ENCODE results near the gene MUC12.
A peak's percentile ranks its signal among the peaks of the same experiment; 100 is the strongest.

Gene MUC12

GRCh38 chr7:100946111-100946510 lies 23.3 kb upstream of the MUC12 start:
- Histone ChIP-seq H3K9ac (ENCODE audit: low read depth, low read length) (no peak overlapping the region), H3K27ac (ENCODE audit: low read depth, low read length) (no peak overlapping the region), H3K27me3 (ENCODE audit: control insufficient read depth, insufficient read depth, low read length) (no peaks in the 10 kb centered on the region), H3K36me3 (ENCODE audit: control insufficient read depth, insufficient read depth, low read length) (no peaks in the 10 kb centered on the region), H3K9me3 (ENCODE audit: control insufficient read depth, insufficient read depth, low read length) (no peaks in the 10 kb centered on the region), H3K4me3 (ENCODE audit: low read depth, low read length) (no peak overlapping the region), H3K4me1 (ENCODE audit: control insufficient read depth, insufficient read depth, low read length) (peaks cover 36% of the 10 kb centered on the region)

DNA sequence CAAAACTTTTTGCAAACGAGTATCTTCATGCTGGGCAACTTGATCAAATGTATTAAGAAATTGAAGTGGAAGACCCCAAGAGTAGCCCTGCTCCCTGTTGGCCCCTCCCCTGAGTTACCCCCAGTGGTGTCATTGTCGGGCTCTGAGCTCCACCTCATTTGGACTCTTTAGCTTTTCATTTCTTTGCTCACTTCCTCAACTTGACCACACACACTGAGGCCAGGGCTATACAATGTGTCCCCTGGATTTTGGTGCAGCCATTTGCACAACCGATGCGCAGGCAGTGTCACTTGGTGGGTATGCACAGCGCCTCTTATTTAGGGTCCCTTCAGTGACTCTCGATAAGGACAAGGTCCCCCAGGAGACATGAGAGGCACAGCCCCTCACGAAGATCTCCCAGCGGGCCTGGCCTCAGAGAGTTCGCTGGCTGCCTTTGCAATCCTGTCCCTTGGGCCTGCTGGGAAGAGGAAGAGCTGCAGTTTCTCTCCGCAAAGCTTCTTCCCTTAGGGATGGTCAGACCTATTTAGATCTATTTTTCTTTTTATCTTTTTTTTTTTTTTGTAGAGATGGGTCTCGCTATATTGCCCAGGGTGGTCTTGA lies 22.5 kb upstream of the MUC12 start:
- no peak overlapping the region for H3K9ac ChIP-seq (ENCODE audit: low read depth, low read length)
- H3K9me3 ChIP-seq (ENCODE audit: control insufficient read depth, insufficient read depth, low read length) = no peaks in the 10 kb centered on the region
- no peak overlapping the region for H3K27ac ChIP-seq (ENCODE audit: low read depth, low read length)
- no peaks in the 10 kb centered on the region for H3K36me3 ChIP-seq (ENCODE audit: control insufficient read depth, insufficient read depth, low read length)
- H3K4me1 ChIP-seq (ENCODE audit: control insufficient read depth, insufficient read depth, low read length) = peaks cover 42% of the 10 kb centered on the region
- H3K4me3 ChIP-seq (ENCODE audit: low read depth, low read length) = no peak overlapping the region
- no peaks in the 10 kb centered on the region for H3K27me3 ChIP-seq (ENCODE audit: control insufficient read depth, insufficient read depth, low read length)

GRCh38 chr7:100947792-100948191 lies 21.6 kb upstream of the MUC12 start:
- Histone ChIP-seq H3K9ac (ENCODE audit: low read depth, low read length) (no peak overlapping the region), H3K27me3 (ENCODE audit: control insufficient read depth, insufficient read depth, low read length) (no peaks in the 10 kb centered on the region), H3K4me3 (ENCODE audit: low read depth, low read length) (no peak overlapping the region), H3K27ac (ENCODE audit: low read depth, low read length) (no peak overlapping the region), H3K4me1 (ENCODE audit: control insufficient read depth, insufficient read depth, low read length) (peaks cover 36% of the 10 kb centered on the region), H3K36me3 (ENCODE audit: control insufficient read depth, insufficient read depth, low read length) (no peaks in the 10 kb centered on the region), H3K9me3 (ENCODE audit: control insufficient read depth, insufficient read depth, low read length) (no peaks in the 10 kb centered on the region)

- peaks cover 31% of the 10 kb centered on the region for H3K4me1 ChIP-seq (ENCODE audit: control insufficient read depth, insufficient read depth, low read length)
- H3K4me3 ChIP-seq (ENCODE audit: low read depth, low read length) = peak within 1 kb of the TSS; percentile 25; the same call in 1 of the 2 replicates
- no peak within 1 kb of the TSS for H3K9ac ChIP-seq (ENCODE audit: low read depth, low read length)
- H3K27me3 ChIP-seq (ENCODE audit: control insufficient read depth, insufficient read depth, low read length) = no peaks in the 10 kb centered on the region
- no peaks in the 10 kb centered on the region for H3K9me3 ChIP-seq (ENCODE audit: control insufficient read depth, insufficient read depth, low read length)
- H3K36me3 ChIP-seq (ENCODE audit: control insufficient read depth, insufficient read depth, low read length) = no peaks in the 10 kb centered on the region
- H3K27ac ChIP-seq (ENCODE audit: low read depth, low read length) = no peak within 1 kb of the TSS
These were observed 20.0 kb upstream of the MUC12 start, which contains the start of gene MUC3A for GRCh38 chr7:100949227-100949932. TSS of gene MUC3A (plus strand) at chr7:100949534. CDS start at chr7:100949625, 91 bp downstream.

- no peak overlapping the region for H3K4me3 ChIP-seq (ENCODE audit: low read depth, low read length)
- no peak overlapping the region for H3K9ac ChIP-seq (ENCODE audit: low read depth, low read length)
- no peaks in the 10 kb centered on the region for H3K9me3 ChIP-seq (ENCODE audit: control insufficient read depth, insufficient read depth, low read length)
- no peak overlapping the region for H3K27ac ChIP-seq (ENCODE audit: low read depth, low read length)
- peaks cover 31% of the 10 kb centered on the region for H3K4me1 ChIP-seq (ENCODE audit: control insufficient read depth, insufficient read depth, low read length)
- H3K36me3 ChIP-seq (ENCODE audit: control insufficient read depth, insufficient read depth, low read length) = no peaks in the 10 kb centered on the region
- H3K27me3 ChIP-seq (ENCODE audit: control insufficient read depth, insufficient read depth, low read length) = no peaks in the 10 kb centered on the region
These were observed 19.4 kb upstream of the MUC12 start for GRCh38 chr7:100949933-100950443.

GRCh38 chr7:100951172-100951571 lies 18.2 kb upstream of the MUC12 start:
- Histone ChIP-seq H3K4me1 (ENCODE audit: control insufficient read depth, insufficient read depth, low read length) (peaks cover 31% of the 10 kb centered on the region), H3K36me3 (ENCODE audit: control insufficient read depth, insufficient read depth, low read length) (no peaks in the 10 kb centered on the region), H3K27me3 (ENCODE audit: control insufficient read depth, insufficient read depth, low read length) (no peaks in the 10 kb centered on the region), H3K27ac (ENCODE audit: low read depth, low read length) (peak overlapping the region; percentile 3), H3K4me3 (ENCODE audit: low read depth, low read length) (no peak overlapping the region), H3K9me3 (ENCODE audit: control insufficient read depth, insufficient read depth, low read length) (no peaks in the 10 kb centered on the region), H3K9ac (ENCODE audit: low read depth, low read length) (no peak overlapping the region)

- no peak overlapping the region for H3K27ac ChIP-seq (ENCODE audit: low read depth, low read length)
- no peak overlapping the region for H3K4me3 ChIP-seq (ENCODE audit: low read depth, low read length)
- H3K9ac ChIP-seq (ENCODE audit: low read depth, low read length) = no peak overlapping the region
- no peaks in the 10 kb centered on the region for H3K27me3 ChIP-seq (ENCODE audit: control insufficient read depth, insufficient read depth, low read length)
- no peaks in the 10 kb centered on the region for H3K36me3 ChIP-seq (ENCODE audit: control insufficient read depth, insufficient read depth, low read length)
- no peaks in the 10 kb centered on the region for H3K9me3 ChIP-seq (ENCODE audit: control insufficient read depth, insufficient read depth, low read length)
- peaks cover 29% of the 10 kb centered on the region for H3K4me1 ChIP-seq (ENCODE audit: control insufficient read depth, insufficient read depth, low read length)
These were observed 17.3 kb upstream of the MUC12 start for GRCh38 chr7:100951888-100952560.

GRCh38 chr7:100952641-100953040 lies 16.7 kb upstream of the MUC12 start:
- Histone ChIP-seq H3K4me1 (ENCODE audit: control insufficient read depth, insufficient read depth, low read length) (peaks cover 29% of the 10 kb centered on the region), H3K27me3 (ENCODE audit: control insufficient read depth, insufficient read depth, low read length) (no peaks in the 10 kb centered on the region)

GRCh38 chr7:100957832-100958421 lies 11.4 kb upstream of the MUC12 start:
- no peak overlapping the region for H3K27ac ChIP-seq (ENCODE audit: low read depth, low read length)
- H3K4me1 ChIP-seq (ENCODE audit: control insufficient read depth, insufficient read depth, low read length) = no peaks in the 10 kb centered on the region
- no peaks in the 10 kb centered on the region for H3K36me3 ChIP-seq (ENCODE audit: control insufficient read depth, insufficient read depth, low read length)
- H3K4me3 ChIP-seq (ENCODE audit: low read depth, low read length) = no peak overlapping the region
- H3K9me3 ChIP-seq (ENCODE audit: control insufficient read depth, insufficient read depth, low read length) = 0 out of 2 replicates have a peak, but pooled peaks cover 2% of the 10 kb centered on the region
- H3K9ac ChIP-seq (ENCODE audit: low read depth, low read length) = no peak overlapping the region
- no peaks in the 10 kb centered on the region for H3K27me3 ChIP-seq (ENCODE audit: control insufficient read depth, insufficient read depth, low read length)

More at GRCh38 chr7:100952641-100953040, 16.7 kb upstream of the MUC12 start:
- Histone ChIP-seq H3K27ac (ENCODE audit: low read depth, low read length) (no peak overlapping the region), H3K9ac (ENCODE audit: low read depth, low read length) (no peak overlapping the region), H3K4me3 (ENCODE audit: low read depth, low read length) (no peak overlapping the region), H3K9me3 (ENCODE audit: control insufficient read depth, insufficient read depth, low read length) (no peaks in the 10 kb centered on the region), H3K36me3 (ENCODE audit: control insufficient read depth, insufficient read depth, low read length) (no peaks in the 10 kb centered on the region)

- H3K9ac ChIP-seq (ENCODE audit: low read depth, low read length) = no peak overlapping the region
- H3K4me3 ChIP-seq (ENCODE audit: low read depth, low read length) = no peak overlapping the region
- no peaks in the 10 kb centered on the region for H3K36me3 ChIP-seq (ENCODE audit: control insufficient read depth, insufficient read depth, low read length)
- 0 out of 2 replicates have a peak, but pooled peaks cover 2% of the 10 kb centered on the region for H3K9me3 ChIP-seq (ENCODE audit: control insufficient read depth, insufficient read depth, low read length)
- H3K27me3 ChIP-seq (ENCODE audit: control insufficient read depth, insufficient read depth, low read length) = no peaks in the 10 kb centered on the region
- H3K27ac ChIP-seq (ENCODE audit: low read depth, low read length) = no peak overlapping the region
- no peaks in the 10 kb centered on the region for H3K4me1 ChIP-seq (ENCODE audit: control insufficient read depth, insufficient read depth, low read length)
These were observed 9.5 kb upstream of the MUC12 start for GRCh38 chr7:100959894-100960293.
